ENCODE data around the gene ATOH7.

DNA sequence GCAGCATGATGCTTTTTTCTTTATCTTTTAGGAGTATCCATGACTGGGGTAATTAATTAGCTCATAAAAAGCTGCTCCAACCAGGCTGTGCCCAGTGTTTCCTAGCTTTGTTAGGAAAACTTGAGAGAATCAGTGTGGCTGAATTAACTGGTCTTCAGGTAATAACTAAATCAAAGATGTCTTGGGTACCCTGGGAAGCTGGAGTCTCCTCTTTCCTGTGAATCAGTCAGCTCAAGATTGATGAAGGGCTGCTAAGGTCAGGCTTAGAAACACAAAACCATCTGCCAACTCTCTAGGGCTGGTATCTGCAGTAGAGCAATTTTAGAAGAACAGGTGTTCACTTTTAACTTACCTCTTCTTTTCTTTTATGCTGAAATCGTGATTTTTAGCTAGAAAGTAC is 21.4 kb upstream of the ATOH7 start:
- TF ChIP-seq GATA2 (IDR thresholded peaks at IDR 0.05; ENCODE audit: low read depth, low read length), result no peak
- TF ChIP-seq GATA3 (IDR thresholded peaks at IDR 0.05; ENCODE audit: low read depth, low read length), result no peak

Data from SH-SY5Y (cell line).